Muscle layer of colon (tissue), 2 donors: ENCODE measurements around the gene SNX12.

ENCODE experiments used
- H3K27ac ChIP-seq: one replicate; pipeline ENCODE4 v1.7.0; 2013; ENCODE audit warnings: low read depth, mild to moderate bottlenecking, low read length, moderate library complexity
- H3K27me3 ChIP-seq, 2 donors: one replicate each; pipeline ENCODE4 v1.7.0; 2013; ENCODE audit warnings: low read length in 2 of 2, mild to moderate bottlenecking in 2 of 2; ENCODE audit not compliant: insufficient read depth in 2 of 2, control insufficient read depth in 1 of 2
- H3K36me3 ChIP-seq: one replicate; pipeline ENCODE4 v1.7.0; 2013; ENCODE audit warnings: mild to moderate bottlenecking, low read length; ENCODE audit not compliant: insufficient read depth
- H3K4me1 ChIP-seq: one replicate; pipeline ENCODE4 v1.7.0; 2013; ENCODE audit warnings: mild to moderate bottlenecking, low read length; ENCODE audit not compliant: insufficient read depth
- H3K4me3 ChIP-seq, 2 donors: one replicate each; pipeline ENCODE4 v1.7.0; 2013; ENCODE audit warnings: low read length in 2 of 2, low read depth in 1 of 2, mild to moderate bottlenecking in 1 of 2, moderate library complexity in 1 of 2
- H3K9ac ChIP-seq: one replicate; pipeline ENCODE4 v1.7.0; 2013; ENCODE audit warnings: low read length
- H3K9me3 ChIP-seq: one replicate; pipeline ENCODE4 v1.7.0; 2013; ENCODE audit warnings: mild to moderate bottlenecking, low read length
- donor health status: abdominal sarcoma.
- donor health status: Adenocarcinoma of cecum.

The SNX12 gene

DNA sequence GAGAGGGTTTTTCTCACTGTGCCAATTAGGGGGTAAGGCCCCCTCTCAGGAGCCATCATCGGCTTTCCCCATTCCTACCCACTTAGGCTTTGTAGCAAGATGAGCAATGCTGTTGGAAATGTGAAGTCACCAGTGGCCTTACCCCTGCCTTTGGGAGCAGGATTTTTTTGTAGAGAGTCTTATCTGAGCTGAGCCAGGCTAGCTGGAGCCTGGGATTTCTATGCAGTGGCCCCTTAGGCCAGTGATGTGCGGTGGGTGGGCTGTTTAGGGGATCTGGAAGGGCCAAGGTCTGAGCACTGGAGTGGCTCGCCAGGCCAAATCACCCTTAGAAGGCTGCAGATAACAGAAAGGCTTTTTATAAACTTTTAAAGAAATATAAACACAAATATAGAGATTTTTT is 34.2 kb upstream of the SNX12 start:
- Histone ChIP-seq H3K27ac (no peak overlapping the region), H3K4me3 (no peak overlapping the region), H3K9me3 (no peaks in the 10 kb centered on the region), H3K4me1 (peaks cover 22% of the 10 kb centered on the region), H3K9ac (no peak overlapping the region), H3K36me3 (no peaks in the 10 kb centered on the region), H3K27me3 (peaks cover 5 to 7% of the 10 kb centered on the region in 2 donors)

DNA sequence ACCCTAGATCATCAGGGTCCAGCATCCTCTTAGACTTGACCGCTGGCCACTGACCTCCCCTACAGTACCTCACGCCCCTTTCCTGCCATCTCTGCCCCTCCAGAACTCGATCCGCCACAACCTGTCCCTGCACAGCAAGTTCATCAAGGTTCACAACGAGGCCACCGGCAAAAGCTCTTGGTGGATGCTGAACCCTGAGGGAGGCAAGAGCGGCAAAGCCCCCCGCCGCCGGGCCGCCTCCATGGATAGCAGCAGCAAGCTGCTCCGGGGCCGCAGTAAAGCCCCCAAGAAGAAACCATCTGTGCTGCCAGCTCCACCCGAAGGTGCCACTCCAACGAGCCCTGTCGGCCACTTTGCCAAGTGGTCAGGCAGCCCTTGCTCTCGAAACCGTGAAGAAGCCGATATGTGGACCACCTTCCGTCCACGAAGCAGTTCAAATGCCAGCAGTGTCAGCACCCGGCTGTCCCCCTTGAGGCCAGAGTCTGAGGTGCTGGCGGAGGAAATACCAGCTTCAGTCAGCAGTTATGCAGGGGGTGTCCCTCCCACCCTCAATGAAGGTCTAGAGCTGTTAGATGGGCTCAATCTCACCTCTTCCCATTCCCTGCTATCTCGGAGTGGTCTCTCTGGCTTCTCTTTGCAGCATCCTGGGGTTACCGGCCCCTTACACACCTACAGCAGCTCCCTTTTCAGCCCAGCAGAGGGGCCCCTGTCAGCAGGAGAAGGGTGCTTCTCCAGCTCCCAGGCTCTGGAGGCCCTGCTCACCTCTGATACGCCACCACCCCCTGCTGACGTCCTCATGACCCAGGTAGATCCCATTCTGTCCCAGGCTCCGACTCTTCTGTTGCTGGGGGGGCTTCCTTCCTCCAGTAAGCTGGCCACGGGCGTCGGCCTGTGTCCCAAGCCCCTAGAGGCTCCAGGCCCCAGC is 32.7 kb upstream of the SNX12 start:
- H3K27me3 ChIP-seq: peaks cover 5 to 7% of the 10 kb centered on the region in 2 donors
- H3K4me3 ChIP-seq: no peak overlapping the region
- H3K9ac ChIP-seq: no peak overlapping the region
- no peaks in the 10 kb centered on the region for H3K9me3 ChIP-seq
- no peak overlapping the region for H3K27ac ChIP-seq
- H3K36me3 ChIP-seq: no peaks in the 10 kb centered on the region
- H3K4me1 ChIP-seq: peaks cover 22% of the 10 kb centered on the region

GRCh38 chrX:71099736-71100135 is 31.6 kb upstream of the SNX12 start:
- H3K9me3 ChIP-seq: no peaks in the 10 kb centered on the region
- no peak overlapping the region for H3K27ac ChIP-seq
- no peak overlapping the region for H3K4me3 ChIP-seq
- no peak overlapping the region for H3K9ac ChIP-seq
- peaks cover 5 to 7% of the 10 kb centered on the region in 2 donors for H3K27me3 ChIP-seq
- peaks cover 22% of the 10 kb centered on the region for H3K4me1 ChIP-seq
- no peaks in the 10 kb centered on the region for H3K36me3 ChIP-seq

GRCh38 chrX:71098951-71099506 is 30.9 kb upstream of the SNX12 start:
- peaks cover 5 to 7% of the 10 kb centered on the region in 2 donors for H3K27me3 ChIP-seq
- peaks cover 20% of the 10 kb centered on the region for H3K4me1 ChIP-seq
- H3K4me3 ChIP-seq: no peak overlapping the region
- H3K27ac ChIP-seq: no peak overlapping the region
- no peaks in the 10 kb centered on the region for H3K9me3 ChIP-seq
- no peaks in the 10 kb centered on the region for H3K36me3 ChIP-seq
- no peak overlapping the region for H3K9ac ChIP-seq

DNA sequence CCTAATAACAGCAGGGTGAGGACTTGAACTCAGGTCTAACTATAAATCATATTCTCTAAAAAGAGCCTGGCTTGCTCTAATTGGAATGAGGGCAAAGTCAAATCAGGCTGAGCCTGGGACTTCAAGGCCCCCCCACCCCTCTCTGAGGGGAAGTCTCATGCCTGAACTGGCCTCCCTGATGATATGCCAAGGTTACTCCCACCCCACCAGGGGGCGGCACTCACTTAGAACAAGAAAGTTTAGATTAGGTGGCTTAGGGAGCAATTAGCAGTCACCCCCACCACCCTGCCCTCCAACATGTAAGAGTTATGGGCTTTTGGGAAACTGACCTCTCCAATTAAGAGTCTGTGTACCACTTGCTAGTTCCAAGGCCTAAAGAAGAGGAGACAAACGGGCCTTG is 30.2 kb upstream of the SNX12 start:
- no peak overlapping the region for H3K4me3 ChIP-seq
- H3K9ac ChIP-seq: no peak overlapping the region
- H3K4me1 ChIP-seq: peaks cover 13% of the 10 kb centered on the region
- no peak overlapping the region for H3K27ac ChIP-seq
- H3K36me3 ChIP-seq: no peaks in the 10 kb centered on the region
- H3K27me3 ChIP-seq: peaks cover 5 to 7% of the 10 kb centered on the region in 2 donors
- no peaks in the 10 kb centered on the region for H3K9me3 ChIP-seq

GRCh38 chrX:71096760-71097032 is 28.6 kb upstream of the SNX12 start:
- Histone ChIP-seq H3K27ac (peak overlapping the region; percentile 56), H3K9me3 (no peaks in the 10 kb centered on the region), H3K4me3 (peak overlapping the region; percentile 53 to 96), H3K9ac (peak overlapping the region; percentile 53), H3K4me1 (peaks cover 12% of the 10 kb centered on the region), H3K27me3 (peaks cover 5 to 7% of the 10 kb centered on the region in 2 donors), H3K36me3 (no peaks in the 10 kb centered on the region)

GRCh38 chrX:71095981-71096759 is 28.0 kb upstream of the SNX12 start:
- peaks cover 5 to 7% of the 10 kb centered on the region in 2 donors for H3K27me3 ChIP-seq
- no peaks in the 10 kb centered on the region for H3K36me3 ChIP-seq
- H3K27ac ChIP-seq: peak overlapping the region; percentile 56
- H3K9me3 ChIP-seq: no peaks in the 10 kb centered on the region
- peak overlapping the region; percentile 53 to 96 for H3K4me3 ChIP-seq
- peak overlapping the region; percentile 53 for H3K9ac ChIP-seq
- peaks cover 12% of the 10 kb centered on the region for H3K4me1 ChIP-seq

- Histone ChIP-seq H3K27ac (peak within 1 kb of the TSS; percentile 56), H3K4me1 (peaks cover 12% of the 10 kb centered on the region), H3K4me3 (peak within 1 kb of the TSS; percentile 53 to 96), H3K9me3 (no peaks in the 10 kb centered on the region), H3K9ac (peak within 1 kb of the TSS; percentile 53), H3K27me3 (peaks cover under 1 to 5% of the 10 kb centered on the region in 2 donors), H3K36me3 (no peaks in the 10 kb centered on the region)
These were observed 27.4 kb upstream of the SNX12 start, which contains the start of gene FOXO4 for GRCh38 chrX:71095555-71095980. Gene FOXO4, plus strand, starts transcription at chrX:71095851. Its CDS starts 678 bp downstream, at chrX:71096529.

GRCh38 chrX:71095033-71095432 is 26.9 kb upstream of the SNX12 start:
- Histone ChIP-seq H3K36me3 (no peaks in the 10 kb centered on the region), H3K27me3 (peaks cover 0 to 5% of the 10 kb centered on the region in 2 donors), H3K9ac (no peak overlapping the region), H3K4me1 (peaks cover 12% of the 10 kb centered on the region), H3K27ac (no peak overlapping the region), H3K4me3 (peak overlapping the region; percentile 33 to 56), H3K9me3 (no peaks in the 10 kb centered on the region)

- H3K27ac ChIP-seq: no peak overlapping the region
- H3K9me3 ChIP-seq: no peaks in the 10 kb centered on the region
- H3K4me3 ChIP-seq: no peak overlapping the region
- no peak overlapping the region for H3K9ac ChIP-seq
- H3K27me3 ChIP-seq: no peaks in the 10 kb centered on the region
- no peaks in the 10 kb centered on the region for H3K4me1 ChIP-seq
- no peaks in the 10 kb centered on the region for H3K36me3 ChIP-seq
These were observed 23.1 kb upstream of the SNX12 start for GRCh38 chrX:71091263-71091662.

DNA sequence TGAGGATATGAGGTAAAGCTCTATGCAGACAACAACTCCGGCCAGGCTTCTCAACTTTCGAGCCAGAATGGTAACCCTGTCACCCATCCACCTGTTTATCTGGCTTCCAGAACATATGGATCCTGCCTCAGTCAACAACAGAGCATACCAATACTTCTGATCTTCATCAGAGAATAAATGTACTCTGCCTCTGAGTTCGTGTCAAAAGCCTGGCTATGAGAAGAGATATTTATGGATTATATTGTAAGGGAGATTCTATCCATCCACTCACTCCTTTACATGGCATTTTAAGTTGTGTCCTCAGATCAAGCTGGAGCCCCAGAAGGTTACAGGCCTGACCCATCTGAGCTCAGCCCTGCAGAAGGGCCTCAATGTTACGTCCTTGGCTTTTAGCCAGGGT is 17.8 kb upstream of the SNX12 start:
- no peaks in the 10 kb centered on the region for H3K4me1 ChIP-seq
- H3K9me3 ChIP-seq: no peaks in the 10 kb centered on the region
- H3K9ac ChIP-seq: no peak overlapping the region
- H3K27ac ChIP-seq: no peak overlapping the region
- no peak overlapping the region for H3K4me3 ChIP-seq
- no peaks in the 10 kb centered on the region for H3K27me3 ChIP-seq
- H3K36me3 ChIP-seq: no peaks in the 10 kb centered on the region
